K562 (cell line): ENCODE data around the gene APCDD1L. TPM values are rescaled to one million over a fixed set of nuclear protein-coding genes. Genes with fewer than 3 reads are reported as not detected.

Experiments used
- ATAC-seq: fragments of 200-7000 bp; cut with Tn5 transposase; 3 replicates; pipeline ENCODE4 v1.9.1; 2020; ENCODE audit warnings: moderate library complexity
- BruUV-seq: library from RNA; stranded (reverse); fragments of 400-500 nt; replicated peaks from 2 replicates; lab custom pipeline; 2021; lab: Mats Ljungman, UMichigan
- CTCF ChIA-PET: fragments of 300-600 bp; formaldehyde crosslinking; extraction: SDS; loops from one replicate; lab custom pipeline; 2021; ENCODE audit warnings: low intra/inter-chr PET ratio; lab: Yijun Ruan, JAX
- POLR2A ChIA-PET: fragments of 300-600, 350-650 bp; sonication (Branson Sonifier 250); formaldehyde crosslinking; extraction: SDS; loops from one replicate; lab custom pipeline; 2021; ENCODE audit warnings: antibody characterized with exemption, inconsistent platforms; lab: Yijun Ruan, JAX
- DNase-seq, 4 experiments: peaks; one replicate each; pipeline versions ENCODE4 v3.0.0 to v3.0.0-alpha.2; 2011 to 2018; ENCODE audit warnings: low spot score in 3 of 4, mixed read lengths in 3 of 4; ENCODE audit errors: extremely low read depth in 1 of 4
- FAIRE-seq: peaks from 2 replicates; lab custom pipeline; 2011; peaks lifted over from hg19 to GRCh38; lab: Jason Lieb, UNC
- H2AFZ ChIP-seq: 2 replicates; pipeline ENCODE4 v1.6.0; 2011; ENCODE audit warnings: low read depth, low read length, control low read depth, inconsistent platforms
- H3K27ac ChIP-seq: fragments of 200-600 bp; 3 replicates; pipeline ENCODE4 v1.8.0; 2011; ENCODE audit warnings: low read depth, mild to moderate bottlenecking, control low read depth, inconsistent platforms, low read length, moderate library complexity, mixed read lengths; ENCODE audit errors: extremely low read depth
- H3K27me3 ChIP-seq, 2 experiments: fragments of 300-600 bp in 1 of 2; 2 replicates in 1 of 2; 3 replicates in 1 of 2; pipeline versions ENCODE4 v1.6.0 to v1.8.0; 2011; ENCODE audit warnings: inconsistent platforms in 2 of 2, low read length in 2 of 2, mild to moderate bottlenecking in 1 of 2, mixed read lengths in 1 of 2, moderate library complexity in 1 of 2; ENCODE audit not compliant: control insufficient read depth in 2 of 2, insufficient read depth in 2 of 2
- H3K36me3 ChIP-seq: fragments of 300-600 bp; 3 replicates; pipeline ENCODE4 v1.8.0; 2011; ENCODE audit warnings: mild to moderate bottlenecking, low read length, inconsistent platforms; ENCODE audit not compliant: control insufficient read depth, insufficient read depth
- H3K4me1 ChIP-seq, 2 experiments: fragments of 200-600 bp in 1 of 2; replicated peaks in 1 of 2; 2 replicates in 1 of 2; 3 replicates in 1 of 2; pipeline versions ENCODE4 v1.5.1 to v1.8.0; 2011; ENCODE audit warnings: inconsistent platforms in 2 of 2, low read length in 2 of 2, mild to moderate bottlenecking in 1 of 2, mixed read lengths in 1 of 2, moderate library complexity in 1 of 2; ENCODE audit not compliant: control insufficient read depth in 2 of 2, insufficient read depth in 2 of 2
- H3K4me2 ChIP-seq: 2 replicates; pipeline ENCODE4 v1.6.1; 2011; ENCODE audit warnings: low read length, control low read depth, inconsistent platforms, mixed read lengths; ENCODE audit not compliant: insufficient read depth
- H3K4me3 ChIP-seq: fragments of 200-600 bp; sonication (generic), shearing (Covaris generic); 2 replicates; pipeline ENCODE4 v1.5.1; 2016; ENCODE audit warnings: control low read depth, inconsistent platforms
- H3K79me2 ChIP-seq: fragments of 200-600 bp; 3 replicates; pipeline ENCODE4 v1.8.0; 2011; ENCODE audit warnings: low read length, inconsistent platforms; ENCODE audit not compliant: control insufficient read depth, insufficient read depth
- H3K9ac ChIP-seq, 2 experiments: 2 replicates each; pipeline versions ENCODE4 v1.6.0 to v1.6.1; 2011; ENCODE audit warnings: low read depth in 2 of 2, low read length in 2 of 2, control low read depth in 1 of 2, inconsistent platforms in 1 of 2, mild to moderate bottlenecking in 1 of 2, mixed read lengths in 1 of 2; ENCODE audit not compliant: insufficient read depth in 1 of 2
- H3K9me1 ChIP-seq: one replicate; pipeline ENCODE4 v1.6.0; 2011; ENCODE audit warnings: inconsistent platforms, mild to moderate bottlenecking, low read length, moderate library complexity; ENCODE audit not compliant: control insufficient read depth, insufficient read depth
- H3K9me3 ChIP-seq: replicated peaks from 2 replicates; pipeline ENCODE4 v1.5.1; 2011; ENCODE audit warnings: low read depth, low read length, inconsistent platforms; ENCODE audit not compliant: control insufficient read depth, insufficient read depth
- H4K20me1 ChIP-seq: replicated peaks from 2 replicates; pipeline ENCODE4 v1.6.1; 2011; ENCODE audit warnings: low read length, inconsistent platforms, mixed read lengths; ENCODE audit not compliant: control insufficient read depth, insufficient read depth
- ETV5 ChIP-seq: sonication (generic); formaldehyde crosslinking; IDR thresholded peaks from 2 replicates; pipeline ENCODE4 v1.4.0; 2020; ENCODE audit warnings: low read depth, mild to moderate bottlenecking, missing genetic modification reagents
- GTF2E2 ChIP-seq: fragments of 200-800 bp; sonication (Bioruptor generic); IDR thresholded peaks from 2 replicates; pipeline ENCODE4 v1.6.1; 2016; ENCODE audit warnings: missing genetic modification characterization, missing compliant biosample characterization
- GTF3C2 ChIP-seq: IDR thresholded peaks from 3 replicates; pipeline ENCODE4 v1.6.1; 2011; ENCODE audit warnings: borderline replicate concordance, mild to moderate bottlenecking, moderate library complexity; ENCODE audit not compliant: insufficient read length; ENCODE audit errors: extremely low read depth
- MEF2A ChIP-seq: IDR thresholded peaks from 2 replicates; pipeline ENCODE4 v1.6.1; 2011; ENCODE audit warnings: low read depth, mild to moderate bottlenecking, low read length, moderate library complexity; ENCODE audit not compliant: control insufficient read depth
- NKRF ChIP-seq: fragments of 450-650 bp; IDR thresholded peaks from 2 replicates; pipeline ENCODE4 v1.6.1; 2016; ENCODE audit warnings: borderline replicate concordance
- PBX2 ChIP-seq, 2 experiments: IDR thresholded peaks in 1 of 2; conservative IDR thresholded peaks in 1 of 2; 2 replicates each; pipeline ENCODE4 v1.6.1; 2016; ENCODE audit warnings: low read depth in 2 of 2, mild to moderate bottlenecking in 1 of 2, missing compliant biosample characterization in 1 of 2, missing genetic modification characterization in 1 of 2, moderate library complexity in 1 of 2
- SMARCA4 ChIP-seq: fragments of 450-650 bp; IDR thresholded peaks from 2 replicates; pipeline ENCODE4 v1.6.1; 2016
- THAP7 ChIP-seq: fragments of 250-450 bp; sonication (Bioruptor Pico); IDR thresholded peaks from 2 replicates; pipeline ENCODE4 v1.5.0; 2021
- ZFPM2 ChIP-seq: fragments of 250-450 bp; sonication (Bioruptor Pico); IDR thresholded peaks from 2 replicates; pipeline ENCODE4 v1.5.1; 2022; ENCODE audit warnings: mild to moderate bottlenecking
- ZNF143 ChIP-seq: sonication (generic); formaldehyde crosslinking; IDR thresholded peaks from 2 replicates; pipeline ENCODE4 v1.9.0; 2022; ENCODE audit warnings: mild to moderate bottlenecking, missing genetic modification reagents
- WGBS: fragments of 100-300 bp; shearing (Covaris generic); methylation state at CpG from one replicate; pipeline ENCODE4 v1.1.6; 2016; ENCODE audit warnings: low coverage, mixed read lengths; ENCODE audit not compliant: insufficient coverage; ENCODE audit errors: missing lambda C conversion rate; 5-methylcytosine and 5-hydroxymethylcytosine counted together
- in situ Hi-C: fragments of 300-500 bp; cut with MboI; formaldehyde crosslinking; loops from 4 replicates; pipeline ENCODE4 v1.15.0; 2018; ENCODE audit warnings: inconsistent platforms, mixed read lengths
- intact Hi-C: fragments of 100-400 bp; cut with micrococcal nuclease; formaldehyde crosslinking; loops from 2 replicates; pipeline ENCODE4 v1.14.2; 2022
- polyA plus RNA-seq, 8 experiments: library from polyadenylated mRNA; depleted of rRNA in 4 of 8; stranded (reverse) in 5 of 8; unstranded in 3 of 8; fragments of >200 nt; fragmentation: Nextera tagmentation in 2 of 8; fragmentation: Illumina TruSeq in 1 of 8; extraction: Ambion mirVana in 2 of 8; extraction: Trizol in 1 of 8; gene quantifications; 2 replicates each; pipeline versions ENCODE4 v1.2.1 to v1.2.3, GENCODE V29; 2011 to 2014; ENCODE audit warnings: inconsistent platforms in 1 of 8, missing spikeins in 1 of 8
- total RNA-seq, 7 experiments: library from RNA; depleted of rRNA in 6 of 7; stranded (reverse); fragments of >200 nt in 6 of 7; fragmentation: Illumina TruSeq in 2 of 7; extraction: Trizol in 2 of 7; gene quantifications; 2 replicates each; pipeline versions ENCODE4 v1.2.1 to v1.2.3, GENCODE V29; 2011 to 2021; ENCODE audit warnings: low replicate concordance in 1 of 7

APCDD1L gene
- total and polyA plus RNA-seq, 9 of the 15 experiments (the other 6 are each of a cell fraction or from before 2014, with no cell fraction given) = not detected

- no peak for TF ChIP-seq GTF3C2
- no peak for TF ChIP-seq PBX2 (CRISPR knock-in tag; IDR thresholded peaks at IDR 0.05; ENCODE audit: low read depth)
- no peak for TF ChIP-seq PBX2 (tag; conservative IDR thresholded peaks at IDR 0.05; ENCODE audit: low read depth)
- no peak for TF ChIP-seq GTF2E2 (tag)
- TF ChIP-seq, all 486 proteins: peak for 0
These were observed 29.1 kb upstream of the APCDD1L start (continued) for GRCh38 chr20:58544286-58544685.

GRCh38 chr20:58543274-58543673 is 28.1 kb upstream of the APCDD1L start:
- FAIRE-seq (no peak), ATAC-seq (no peak), DNase-seq (no peak)
- H4K20me1 ChIP-seq = no peaks in the 10 kb centered on the region
- no peaks in the 10 kb centered on the region; the same call in 1 of the 2 replicates for H3K9me3 ChIP-seq
- no peak overlapping the region for H3K9ac ChIP-seq
- H2AFZ ChIP-seq = no peak overlapping the region
- peak overlapping the region; percentile 62; the same call in 1 of the 3 replicates for H3K27ac ChIP-seq
- no TSS peak for BruUV-seq
- ChIA-PET CTCF (no interaction called here), POLR2A (no interaction called here)
- no peaks in the 10 kb centered on the region for H3K9me1 ChIP-seq
- intact Hi-C loops (no loop called here), in situ Hi-C loops (no loop called here)
- WGBS = 34% methylated on average over 6 of the region's 6 CpGs
- no peaks in the 10 kb centered on the region for H3K79me2 ChIP-seq
- peaks cover 10 to 19% of the 10 kb centered on the region in 2 experiments for H3K4me1 ChIP-seq
- TF ChIP-seq THAP7 (CRISPR knock-in tag) = no peak
- TF ChIP-seq ZFPM2 (CRISPR knock-in tag) = no peak
- no peak for TF ChIP-seq ZNF143 (CRISPR knock-in tag)
- TF ChIP-seq SMARCA4 = no peak
- TF ChIP-seq NKRF = no peak
- TF ChIP-seq ETV5 = no peak
- TF ChIP-seq MEF2A = no peak
- no peaks in the 10 kb centered on the region for H3K36me3 ChIP-seq
- no peak overlapping the region for H3K4me2 ChIP-seq
- H3K4me3 ChIP-seq = no peak overlapping the region
- H3K27me3 ChIP-seq = peaks cover 7 to 18% of the 10 kb centered on the region in 2 experiments; a peak in 3 of 5 replicates
